GM19238 (cell line): Measurements from ENCODE around the gene VPS52.

Experiments used
- DNase-seq: peaks from one replicate; pipeline ENCODE4 v3.0.0; 2011; ENCODE audit warnings: low spot score; ENCODE audit not compliant: insufficient read length

The VPS52 gene

GRCh38 chr6:33271468-33272274 is at the start of gene VPS52, which contains the start of gene RPS18:
VPS52 (minus strand) TSS chr6:33271876; CDS start chr6:33271675, 201 bp downstream.
RPS18 (plus strand) TSS chr6:33272075; CDS start chr6:33272120, 45 bp downstream.
- peak; percentile 76 for DNase-seq

- DNase-seq, result no peak
Observed at GRCh38 chr6:33321227-33321626, 49.6 kb upstream of the VPS52 start.

- no peak for DNase-seq
Observed at GRCh38 chr6:33320315-33321181, 48.9 kb upstream of the VPS52 start.

- DNase-seq, result no peak
Observed at GRCh38 chr6:33319939-33320314, 48.3 kb upstream of the VPS52 start.

GRCh38 chr6:33318426-33319073 is 46.9 kb upstream of the VPS52 start:
- DNase-seq, result no peak

- DNase-seq, result peak; percentile 75
Observed at GRCh38 chr6:33317669-33318425, 46.2 kb upstream of the VPS52 start, which contains the start of gene ZBTB22. ZBTB22 (minus strand) TSS chr6:33317744; CDS start chr6:33316916, 828 bp downstream.

- no peak for DNase-seq
Observed at GRCh38 chr6:33317419-33317668, 45.7 kb upstream of the VPS52 start.

- DNase-seq, result no peak
Observed at GRCh38 chr6:33316603-33317418, 45.1 kb upstream of the VPS52 start.

GRCh38 chr6:33315793-33316602 is 44.3 kb upstream of the VPS52 start:
- no peak for DNase-seq

- DNase-seq, result no peak
Observed at GRCh38 chr6:33314943-33315792, 43.5 kb upstream of the VPS52 start.

GRCh38 chr6:33314515-33314942 is 42.9 kb upstream of the VPS52 start:
- DNase-seq, result peak; percentile 22

GRCh38 chr6:33313709-33314514 is 42.2 kb upstream of the VPS52 start, which contains the start of gene TAPBP:
TAPBP (minus strand) TSS chr6:33314078; CDS start chr6:33314041, 37 bp downstream.
- peak; percentile 78 for DNase-seq

- DNase-seq, result no peak
Observed at GRCh38 chr6:33313105-33313708, 41.5 kb upstream of the VPS52 start.

- DNase-seq, result peak; percentile 83
Observed at GRCh38 chr6:33312361-33313104, 40.9 kb upstream of the VPS52 start.

- no peak for DNase-seq
Observed at GRCh38 chr6:33306356-33306755, 34.7 kb upstream of the VPS52 start.

GRCh38 chr6:33305052-33305451 is 33.4 kb upstream of the VPS52 start:
- DNase-seq, result no peak
